Endodermal cell (in vitro differentiated cells): Measurements from ENCODE around the gene F7. TPM values are rescaled to one million over a fixed set of nuclear protein-coding genes. Genes with fewer than 3 reads are reported as not detected.

Experiments used
- DNase-seq: peaks from one replicate; pipeline ENCODE4 v3.0.0-alpha.2; 2017
- H3K27ac ChIP-seq: 2 replicates; pipeline ENCODE4 v1.5.1; 2013; ENCODE audit warnings: mild to moderate bottlenecking, low read depth, low read length, moderate library complexity
- H3K27me3 ChIP-seq: 2 replicates; pipeline ENCODE4 v1.6.1; 2013; ENCODE audit warnings: mild to moderate bottlenecking, low read length, moderate library complexity; ENCODE audit not compliant: insufficient read depth, control insufficient read depth, poor library complexity, severe bottlenecking
- H3K36me3 ChIP-seq: 2 replicates; pipeline ENCODE4 v1.7.0; 2013; ENCODE audit warnings: mild to moderate bottlenecking, low read length, moderate library complexity; ENCODE audit not compliant: control insufficient read depth, insufficient read depth
- H3K4me1 ChIP-seq: one replicate; pipeline ENCODE4 v1.7.0; 2013; ENCODE audit warnings: low read length; ENCODE audit not compliant: control insufficient read depth, insufficient read depth
- H3K4me3 ChIP-seq: 2 replicates; pipeline ENCODE4 v1.5.1; 2013; ENCODE audit warnings: mild to moderate bottlenecking, low read length, moderate library complexity
- H3K9ac ChIP-seq: 2 replicates; pipeline ENCODE4 v1.6.1; 2013; ENCODE audit warnings: mild to moderate bottlenecking, low read length, moderate library complexity; ENCODE audit not compliant: poor library complexity, severe bottlenecking; ENCODE audit errors: extremely low read depth
- H3K9me3 ChIP-seq: 2 replicates; pipeline ENCODE4 v1.6.1; 2013; ENCODE audit warnings: mild to moderate bottlenecking, low read length, moderate library complexity; ENCODE audit not compliant: control insufficient read depth
- H3K27ac Mint-ChIP-seq: 2 replicates; pipeline ENCODE4 v1.8.0; 2020; ENCODE audit warnings: mixed read lengths
- H3K27me3 Mint-ChIP-seq: 2 replicates; pipeline ENCODE4 v1.8.0; 2021; ENCODE audit warnings: mild to moderate bottlenecking, mixed read lengths; ENCODE audit not compliant: insufficient read depth
- H3K36me3 Mint-ChIP-seq: 2 replicates; pipeline ENCODE4 v1.8.0; 2020; ENCODE audit warnings: low read depth, mixed read lengths
- H3K4me1 Mint-ChIP-seq: 2 replicates; pipeline ENCODE4 v1.8.0; 2020; ENCODE audit warnings: mixed read lengths
- H3K4me3 Mint-ChIP-seq: 2 replicates; pipeline ENCODE4 v1.8.0; 2020; ENCODE audit warnings: mild to moderate bottlenecking, moderate library complexity, mixed read lengths
- H3K9me3 Mint-ChIP-seq: 2 replicates; pipeline ENCODE4 v1.8.0; 2020; ENCODE audit warnings: mild to moderate bottlenecking, mixed read lengths
- CTCF ChIP-seq: fragments of 200-600 bp; sonication (generic); conservative IDR thresholded peaks from 2 replicates; pipeline ENCODE4 v1.5.0; 2021; ENCODE audit warnings: antibody characterized with exemption, mild to moderate bottlenecking
- WGBS, 2 experiments: methylation state at CpG; one replicate each; pipeline versions ENCODE4 v1.1.5 to v1.1.7; 2013; ENCODE audit warnings: missing lambda C conversion rate in 2 of 2, mixed read lengths in 1 of 2; ENCODE audit not compliant: insufficient coverage in 1 of 2, insufficient read length in 1 of 2; 5-methylcytosine and 5-hydroxymethylcytosine counted together
- total RNA-seq, 2 donors: library from RNA; stranded (reverse); fragmentation: NEBNext Ultra II Directional in 1 of 2; extraction: Animal tissue kit (Norgen Biotek cat#: 25700) in 1 of 2; gene quantifications; 2 replicates in 1 of 2; 3 replicates in 1 of 2; pipeline ENCODE4 v1.2.1, GENCODE V29; 2021

F7 gene
- total RNA-seq, 2 donors from 2014 or later, result 4.7 to 6.4 TPM

GRCh38 chr13:113060557-113061270 is 44.9 kb upstream of the F7 start:
- Histone ChIP-seq H3K9ac (no peak overlapping the region), H3K4me1 (no peaks in the 10 kb centered on the region), H3K9me3 (peaks cover 22% of the 10 kb centered on the region), H3K36me3 (no peaks in the 10 kb centered on the region), H3K27ac (no peak overlapping the region), H3K27me3 (no peaks in the 10 kb centered on the region), H3K4me3 (no peak overlapping the region)
- no peaks in the 10 kb centered on the region for H3K4me1 Mint-ChIP-seq
- peaks cover 6% of the 10 kb centered on the region for H3K36me3 Mint-ChIP-seq
- no peaks in the 10 kb centered on the region for H3K27me3 Mint-ChIP-seq
- H3K4me3 Mint-ChIP-seq, result no peak overlapping the region
- 94 to 98% methylated on average over 22 to 32 of the region's 34 CpGs for WGBS, 2 experiments
- no peak overlapping the region for H3K27ac Mint-ChIP-seq
- peaks cover 2% of the 10 kb centered on the region for H3K9me3 Mint-ChIP-seq
- no peak for TF ChIP-seq CTCF
- DNase-seq, result no peak

- Mint-ChIP-seq H3K4me1 (no peaks in the 10 kb centered on the region), H3K9me3 (peaks cover 2% of the 10 kb centered on the region), H3K27me3 (no peaks in the 10 kb centered on the region), H3K27ac (no peak overlapping the region), H3K4me3 (no peak overlapping the region), H3K36me3 (peaks cover 6% of the 10 kb centered on the region)
- no peaks in the 10 kb centered on the region for H3K36me3 ChIP-seq
- peaks cover 21% of the 10 kb centered on the region for H3K9me3 ChIP-seq
- no peaks in the 10 kb centered on the region for H3K4me1 ChIP-seq
- no peak for TF ChIP-seq CTCF
- H3K4me3 ChIP-seq, result no peak overlapping the region
- no peak overlapping the region for H3K27ac ChIP-seq
- 90 to 100% methylated on average over 6 to 9 of the region's 9 CpGs for WGBS, 2 experiments
- no peak for DNase-seq
- H3K9ac ChIP-seq, result no peak overlapping the region
- no peaks in the 10 kb centered on the region for H3K27me3 ChIP-seq
Measured at GRCh38 chr13:113061271-113061625, 44.3 kb upstream of the F7 start.

GRCh38 chr13:113061796-113062425 is 43.7 kb upstream of the F7 start:
- no peak overlapping the region for H3K4me3 Mint-ChIP-seq
- H3K9ac ChIP-seq, result no peak overlapping the region
- peaks cover 7% of the 10 kb centered on the region for H3K36me3 Mint-ChIP-seq
- no peaks in the 10 kb centered on the region for H3K4me1 ChIP-seq
- H3K36me3 ChIP-seq, result no peaks in the 10 kb centered on the region
- peaks cover 2% of the 10 kb centered on the region for H3K9me3 Mint-ChIP-seq
- no peak for TF ChIP-seq CTCF
- no peaks in the 10 kb centered on the region for H3K4me1 Mint-ChIP-seq
- no peak overlapping the region for H3K4me3 ChIP-seq
- DNase-seq, result no peak
- no peak overlapping the region for H3K27ac ChIP-seq
- peaks cover 14% of the 10 kb centered on the region for H3K9me3 ChIP-seq
- H3K27me3 ChIP-seq, result no peaks in the 10 kb centered on the region
- 94 to 96% methylated on average over 9 to 14 of the region's 14 CpGs for WGBS, 2 experiments
- H3K27ac Mint-ChIP-seq, result no peak overlapping the region
- H3K27me3 Mint-ChIP-seq, result no peaks in the 10 kb centered on the region
